H1 (cell line): Measurements from ENCODE around the gene HHIP. TPM values are rescaled to one million over a fixed set of nuclear protein-coding genes. Genes with fewer than 3 reads are reported as not detected.

Experiments
- CTCF ChIA-PET: fragments of 300-600 bp; sonication (Branson Sonifier 250); formaldehyde crosslinking; loops from one replicate; lab custom pipeline; 2021; ENCODE audit not compliant: partially characterized antibody; lab: Charles Lee
- POLR2A ChIA-PET: fragments of 300-600 bp; sonication (Branson Sonifier 250); formaldehyde crosslinking; loops from one replicate; lab custom pipeline; 2021; ENCODE audit warnings: inconsistent platforms; ENCODE audit not compliant: partially characterized antibody; lab: Charles Lee
- DNase-seq, 2 experiments: peaks; one replicate each; pipeline versions ENCODE4 v3.0.0 to v3.0.0-alpha.2; 2010 to 2022; ENCODE audit warnings: low spot score in 2 of 2, low read depth in 1 of 2, mixed read lengths in 1 of 2
- FAIRE-seq: peaks from 2 replicates; lab custom pipeline; 2011; peaks lifted over from hg19 to GRCh38; lab: Jason Lieb, UNC
- H2AFZ ChIP-seq: 2 replicates; pipeline ENCODE4 v1.8.1; 2012; ENCODE audit warnings: low read length, inconsistent platforms
- H2AK5ac ChIP-seq: 2 replicates; pipeline ENCODE4 v1.6.1; 2013; ENCODE audit warnings: low read depth, low read length
- H2BK120ac ChIP-seq: replicated peaks from 2 replicates; pipeline ENCODE3; 2013; ENCODE audit warnings: low read depth, low read length, inconsistent platforms
- H2BK12ac ChIP-seq: 2 replicates; pipeline ENCODE4 v1.6.1; 2013; ENCODE audit warnings: low read depth, low read length
- H2BK15ac ChIP-seq: 2 replicates; pipeline ENCODE4 v1.6.1; 2013; ENCODE audit warnings: low read length
- H2BK20ac ChIP-seq: 2 replicates; pipeline ENCODE4 v1.6.1; 2013; ENCODE audit warnings: low read length
- H2BK5ac ChIP-seq: 2 replicates; pipeline ENCODE4 v1.6.1; 2013; ENCODE audit warnings: low read depth, low read length
- H3K14ac ChIP-seq: 2 replicates; pipeline ENCODE4 v1.6.1; 2013; ENCODE audit warnings: inconsistent platforms; ENCODE audit not compliant: insufficient read length
- H3K18ac ChIP-seq: 2 replicates; pipeline ENCODE4 v1.6.1; 2013; ENCODE audit warnings: low read length; ENCODE audit errors: extremely low read depth
- H3K23ac ChIP-seq: 2 replicates; pipeline ENCODE4 v1.6.1; 2013; ENCODE audit warnings: inconsistent platforms; ENCODE audit not compliant: insufficient read length
- H3K23me2 ChIP-seq: 2 replicates; pipeline ENCODE4 v1.6.1; 2013; ENCODE audit warnings: low read depth, low read length
- H3K27ac ChIP-seq: 2 replicates; pipeline ENCODE4 v1.6.1; 2011; ENCODE audit warnings: low read depth, low read length, inconsistent platforms
- H3K27me3 ChIP-seq, 4 experiments: replicated peaks in 1 of 4; 1 replicate in 1 of 4; 2 replicates in 3 of 4; pipeline versions ENCODE4 v1.6.1 to v1.8.1; 2011 to 2013; ENCODE audit warnings: low read length in 3 of 4, mild to moderate bottlenecking in 3 of 4, inconsistent platforms in 2 of 4, mixed read lengths in 2 of 4, moderate library complexity in 1 of 4; ENCODE audit not compliant: control insufficient read depth in 3 of 4, insufficient read depth in 3 of 4; ENCODE audit errors: extremely low read depth in 1 of 4
- H3K36me3 ChIP-seq, 4 experiments: 2 replicates each; pipeline versions ENCODE4 v1.6.1 to v1.8.1; 2011 to 2013; ENCODE audit warnings: mild to moderate bottlenecking in 4 of 4, low read length in 3 of 4, moderate library complexity in 2 of 4, control low read depth in 1 of 4, inconsistent platforms in 1 of 4; ENCODE audit not compliant: insufficient read depth in 4 of 4, control insufficient read depth in 2 of 4
- H3K4ac ChIP-seq: replicated peaks from 2 replicates; pipeline ENCODE3; 2013; ENCODE audit warnings: low read length, low read depth, mixed read lengths, inconsistent platforms; ENCODE audit not compliant: insufficient read length
- H3K4me1 ChIP-seq, 4 experiments: replicated peaks in 1 of 4; 1 replicate in 1 of 4; 2 replicates in 3 of 4; pipeline versions ENCODE4 v1.6.1 to v1.8.1; 2011 to 2013; ENCODE audit warnings: low read length in 3 of 4, inconsistent platforms in 2 of 4, mixed read lengths in 1 of 4; ENCODE audit not compliant: insufficient read depth in 4 of 4, control insufficient read depth in 3 of 4
- H3K4me2 ChIP-seq, 2 experiments: 2 replicates each; pipeline versions ENCODE4 v1.6.1 to v1.8.1; 2011 to 2013; ENCODE audit warnings: low read depth in 2 of 2, low read length in 2 of 2, control low read depth in 1 of 2, inconsistent platforms in 1 of 2, mild to moderate bottlenecking in 1 of 2; ENCODE audit not compliant: insufficient read depth in 1 of 2
- H3K4me3 ChIP-seq, 4 experiments: fragments of 200-600, 300-600 bp in 1 of 4; sonication (generic), shearing (Covaris generic), sonication (Bioruptor Twin) in 1 of 4; 2 replicates each; pipeline versions ENCODE4 v1.5.1 to v1.8.1; 2011 to 2016; ENCODE audit warnings: low read length in 4 of 4, low read depth in 3 of 4, control low read depth in 2 of 4, inconsistent platforms in 2 of 4, mild to moderate bottlenecking in 2 of 4, mixed read lengths in 1 of 4, moderate library complexity in 1 of 4; ENCODE audit not compliant: insufficient read depth in 2 of 4; ENCODE audit errors: extremely low read depth in 1 of 4
- H3K56ac ChIP-seq: replicated peaks from 2 replicates; pipeline ENCODE3; 2013; ENCODE audit warnings: low read depth, mild to moderate bottlenecking, mixed read lengths, low read length, inconsistent platforms; ENCODE audit not compliant: insufficient read length
- H3K79me1 ChIP-seq: 2 replicates; pipeline ENCODE4 v1.6.1; 2013; ENCODE audit warnings: low read depth, low read length, control low read depth
- H3K79me2 ChIP-seq, 2 experiments: 2 replicates each; pipeline versions ENCODE4 v1.6.1 to v1.8.1; 2012 to 2013; ENCODE audit warnings: low read length in 2 of 2, mild to moderate bottlenecking in 2 of 2, inconsistent platforms in 1 of 2; ENCODE audit not compliant: insufficient read depth in 2 of 2, control insufficient read depth in 1 of 2
- H3K9ac ChIP-seq, 4 experiments: replicated peaks in 1 of 4; 1 replicate in 1 of 4; 2 replicates in 3 of 4; pipeline versions ENCODE4 v1.6.1 to v1.8.1; 2011 to 2013; ENCODE audit warnings: low read depth in 3 of 4, low read length in 3 of 4, control low read depth in 2 of 4, mild to moderate bottlenecking in 2 of 4, moderate library complexity in 2 of 4, inconsistent platforms in 1 of 4; ENCODE audit errors: extremely low read depth in 1 of 4
- H3K9me3 ChIP-seq, 2 experiments: 2 replicates each; pipeline versions ENCODE4 v1.6.1 to v1.8.1; 2012 to 2013; ENCODE audit warnings: mild to moderate bottlenecking in 2 of 2, moderate library complexity in 2 of 2, control low read depth in 1 of 2, inconsistent platforms in 1 of 2, low read depth in 1 of 2, low read length in 1 of 2, mixed read lengths in 1 of 2; ENCODE audit not compliant: insufficient read depth in 2 of 2
- H4K20me1 ChIP-seq, 2 experiments: replicated peaks in 1 of 2; 2 replicates each; pipeline versions ENCODE3 to v1.8.1; 2011 to 2013; ENCODE audit warnings: inconsistent platforms in 2 of 2, low read length in 2 of 2, mild to moderate bottlenecking in 1 of 2; ENCODE audit not compliant: insufficient read depth in 2 of 2, control insufficient read depth in 1 of 2
- H4K5ac ChIP-seq: 2 replicates; pipeline ENCODE4 v1.6.1; 2013; ENCODE audit warnings: low read length, low read depth, mixed read lengths, inconsistent platforms; ENCODE audit not compliant: insufficient read length
- H4K8ac ChIP-seq: 2 replicates; pipeline ENCODE4 v1.8.0; 2013; ENCODE audit warnings: mild to moderate bottlenecking, moderate library complexity, low read length, inconsistent platforms; ENCODE audit not compliant: insufficient read depth; ENCODE audit errors: extremely low read depth
- H4K91ac ChIP-seq: replicated peaks from 2 replicates; pipeline ENCODE3; 2013; ENCODE audit warnings: low read length, mixed read lengths, inconsistent platforms; ENCODE audit not compliant: insufficient read length
- ASH2L ChIP-seq: fragments of 200-600, 300-600 bp; sonication (generic); IDR thresholded peaks from one replicate; pipeline ENCODE4 v1.7.1; 2017; ENCODE audit warnings: low read length
- CEBPB ChIP-seq: IDR thresholded peaks from 2 replicates; pipeline ENCODE4 v1.6.1; 2012; ENCODE audit warnings: low read depth, low read length
- CHD1 ChIP-seq: IDR thresholded peaks from 2 replicates; pipeline ENCODE4 v1.6.1; 2012; ENCODE audit warnings: low read depth, low read length, improper control_type of control experiment
- CHD2 ChIP-seq: IDR thresholded peaks from 2 replicates; pipeline ENCODE4 v1.6.1; 2012; ENCODE audit warnings: low read length, improper control_type of control experiment
- GTF2F1 ChIP-seq: IDR thresholded peaks from 2 replicates; pipeline ENCODE4 v1.6.1; 2012; ENCODE audit warnings: low read depth, low read length, improper control_type of control experiment, borderline replicate concordance
- KDM1A ChIP-seq: fragments of 200-600, 300-600 bp; sonication (generic); IDR thresholded peaks from 2 replicates; pipeline ENCODE4 v1.7.1; 2016; ENCODE audit warnings: mild to moderate bottlenecking, low read length, borderline replicate concordance
- NRF1 ChIP-seq: IDR thresholded peaks from 2 replicates; pipeline ENCODE4 v1.6.1; 2011; ENCODE audit warnings: mild to moderate bottlenecking, low read depth, low read length, improper control_type of control experiment
- PHF8 ChIP-seq: fragments of 200-600 bp; sonication (generic); conservative IDR thresholded peaks from 2 replicates; pipeline ENCODE4 v1.7.1; 2012; ENCODE audit warnings: low read depth, mild to moderate bottlenecking, inconsistent platforms, low read length, moderate library complexity
- RAD21 ChIP-seq, 2 experiments: IDR thresholded peaks in 1 of 2; conservative IDR thresholded peaks in 1 of 2; 2 replicates each; pipeline ENCODE4 v1.6.1; 2011; ENCODE audit warnings: low read depth in 2 of 2, low read length in 2 of 2, improper control_type of control experiment in 1 of 2, inconsistent platforms in 1 of 2, mild to moderate bottlenecking in 1 of 2, moderate library complexity in 1 of 2
- RFX5 ChIP-seq: IDR thresholded peaks from 2 replicates; pipeline ENCODE4 v1.6.1; 2011; ENCODE audit warnings: low read depth, low read length, improper control_type of control experiment, borderline replicate concordance
- RXRA ChIP-seq: IDR thresholded peaks from 2 replicates; pipeline ENCODE4 v1.6.1; 2011; ENCODE audit warnings: low read depth, mild to moderate bottlenecking, low read length, moderate library complexity; ENCODE audit not compliant: insufficient read depth
- SIN3A ChIP-seq, 2 experiments: IDR thresholded peaks in 1 of 2; conservative IDR thresholded peaks in 1 of 2; 2 replicates each; pipeline ENCODE4 v1.6.1; 2011 to 2012; ENCODE audit warnings: low read length in 2 of 2, improper control_type of control experiment in 1 of 2, low read depth in 1 of 2, mild to moderate bottlenecking in 1 of 2
- SIX5 ChIP-seq: IDR thresholded peaks from 2 replicates; pipeline ENCODE4 v1.6.1; 2011; ENCODE audit warnings: mild to moderate bottlenecking, low read depth, low read length
- SP4 ChIP-seq: IDR thresholded peaks from 2 replicates; pipeline ENCODE4 v1.6.1; 2012; ENCODE audit warnings: low read length, inconsistent platforms
- WGBS, 2 experiments: shearing (Covaris generic) in 1 of 2; methylation state at CpG; one replicate each; pipeline versions ENCODE4 v1.1.6 to v1.1.7; 2013 to 2015; ENCODE audit warnings: low lambda C conversion rate in 2 of 2, mixed read lengths in 2 of 2, inconsistent platforms in 1 of 2, low coverage in 1 of 2, missing lambda C conversion rate in 1 of 2; ENCODE audit not compliant: insufficient replicate concordance in 2 of 2, insufficient coverage in 1 of 2, insufficient read length in 1 of 2; ENCODE audit errors: extremely low coverage in 1 of 2, missing lambda C conversion rate in 1 of 2; 5-methylcytosine and 5-hydroxymethylcytosine counted together
- polyA plus RNA-seq, 7 experiments: library from polyadenylated mRNA; depleted of rRNA in 3 of 7; stranded (reverse) in 5 of 7; unstranded in 2 of 7; fragments of >200 nt in 5 of 7; fragments of 200-250 nt in 2 of 7; gene quantifications; 1 replicate in 5 of 7; 2 replicates in 1 of 7; 4 replicates in 1 of 7; pipeline versions ENCODE4 v1.2.1 to v1.2.3, GENCODE V29; 2011 to 2013; ENCODE audit warnings: missing spikeins in 2 of 7, mixed read lengths in 2 of 7
- total RNA-seq: library from RNA; stranded (reverse); fragmentation: NEBNext Ultra II Directional; extraction: Animal tissue kit (Norgen Biotek cat#: 25700); gene quantifications from 2 replicates; pipeline ENCODE4 v1.2.1, GENCODE V29; 2021
- TF ChIP-seq, protein P1 (sequence below): IDR thresholded peaks from 2 replicates; pipeline ENCODE4 v1.6.1; 2012; ENCODE audit warnings: inconsistent platforms

Gene HHIP
- total and polyA plus RNA-seq, 2 of the 8 experiments (the other 6 are each of a cell fraction or from before 2014, with no cell fraction given): 0.05 to 1.3 TPM

GRCh38 chr4:144659447-144659846 is 13.5 kb downstream of the HHIP start:
- H3K23ac ChIP-seq: no peak overlapping the region
- POLR2A ChIA-PET: no interaction called here
- no peak overlapping the region for H2BK5ac ChIP-seq
- H3K9ac ChIP-seq: no peak overlapping the region
- H3K4ac ChIP-seq: no peak overlapping the region
- H3K56ac ChIP-seq: no peak overlapping the region
- no peak overlapping the region for H2AK5ac ChIP-seq
- H2BK12ac ChIP-seq: no peak overlapping the region
- CTCF ChIA-PET: no interaction called here
- H3K4me1 ChIP-seq: no peaks in the 10 kb centered on the region
- H2BK20ac ChIP-seq: no peak overlapping the region
- H3K14ac ChIP-seq: no peak overlapping the region
- H3K23me2 ChIP-seq: no peaks in the 10 kb centered on the region
- FAIRE-seq (no peak), DNase-seq (no peak)
- no peaks in the 10 kb centered on the region for H3K9me3 ChIP-seq
- H3K27me3 ChIP-seq: no peaks in the 10 kb centered on the region
- no peak overlapping the region for H3K4me3 ChIP-seq
- H3K79me1 ChIP-seq: no peaks in the 10 kb centered on the region
- no peak overlapping the region for H3K27ac ChIP-seq
- WGBS, 2 experiments: 86% methylated on average over 5 of the region's 5 CpGs; no CpG with 5 or more reads in 1 of the 2 experiments
- no peaks in the 10 kb centered on the region for H3K36me3 ChIP-seq
- no peak overlapping the region for H2BK120ac ChIP-seq
- no peak overlapping the region for H4K5ac ChIP-seq
- no peaks in the 10 kb centered on the region for H3K79me2 ChIP-seq
- no peak overlapping the region for H3K4me2 ChIP-seq
- no peaks in the 10 kb centered on the region for H4K20me1 ChIP-seq
- H4K8ac ChIP-seq: no peak overlapping the region
- no peak overlapping the region for H4K91ac ChIP-seq
- H2BK15ac ChIP-seq: no peak overlapping the region
- H2AFZ ChIP-seq: no peak overlapping the region
- no peak overlapping the region for H3K18ac ChIP-seq
- TF ChIP-seq PHF8 (no peak), RAD21 (IDR thresholded peaks at IDR 0.05 in 1 of 2, conservative IDR thresholded peaks at IDR 0.05 in 1 of 2; ENCODE audit: low read depth in 2 of 2, low read length in 2 of 2) (no peak), SIX5 (no peak), CHD2 (no peak), KDM1A (no peak), GTF2F1 (no peak), NRF1 (no peak), CEBPB (no peak), CHD1 (no peak), RXRA (no peak), SP4 (no peak), ASH2L (no peak), RFX5 (no peak), SIN3A (conservative IDR thresholded peaks at IDR 0.05 in 1 of 2, IDR thresholded peaks at IDR 0.05 in 1 of 2; ENCODE audit: low read depth in 1 of 2, low read length in 2 of 2) (no peak)
- TF ChIP-seq, protein P1, sequence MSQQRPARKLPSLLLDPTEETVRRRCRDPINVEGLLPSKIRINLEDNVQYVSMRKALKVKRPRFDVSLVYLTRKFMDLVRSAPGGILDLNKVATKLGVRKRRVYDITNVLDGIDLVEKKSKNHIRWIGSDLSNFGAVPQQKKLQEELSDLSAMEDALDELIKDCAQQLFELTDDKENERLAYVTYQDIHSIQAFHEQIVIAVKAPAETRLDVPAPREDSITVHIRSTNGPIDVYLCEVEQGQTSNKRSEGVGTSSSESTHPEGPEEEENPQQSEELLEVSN: no peak
